H1 (cell line): Measurements from ENCODE around the gene GPR162. TPM values are rescaled to one million over a fixed set of nuclear protein-coding genes. Genes with fewer than 3 reads are reported as not detected.

Experiments
- CREB1 ChIP-seq: IDR thresholded peaks from 2 replicates; pipeline ENCODE4 v1.6.1; 2012; ENCODE audit warnings: inconsistent platforms
- EP300 ChIP-seq, 2 experiments: IDR thresholded peaks; 1 replicate in 1 of 2; 2 replicates in 1 of 2; pipeline ENCODE4 v1.6.1; 2011 to 2012; ENCODE audit warnings: low read depth in 2 of 2, low read length in 2 of 2, mild to moderate bottlenecking in 2 of 2, borderline replicate concordance in 1 of 2, inconsistent platforms in 1 of 2, moderate library complexity in 1 of 2
- KDM1A ChIP-seq: fragments of 200-600, 300-600 bp; sonication (generic); IDR thresholded peaks from 2 replicates; pipeline ENCODE4 v1.7.1; 2016; ENCODE audit warnings: mild to moderate bottlenecking, low read length, borderline replicate concordance
- POLR2A ChIP-seq, 2 experiments: IDR thresholded peaks; 1 replicate in 1 of 2; 2 replicates in 1 of 2; pipeline ENCODE4 v1.6.1; 2011; ENCODE audit warnings: low read depth in 2 of 2, low read length in 2 of 2, mild to moderate bottlenecking in 2 of 2; ENCODE audit errors: control extremely low read depth in 1 of 2
- RNF2 ChIP-seq: fragments of 200-900, 300-1000 bp; sonication (generic); IDR thresholded peaks from 2 replicates; pipeline ENCODE4 v1.7.1; 2016; ENCODE audit warnings: borderline replicate concordance, low read depth, mild to moderate bottlenecking, antibody characterized with exemption, low read length; ENCODE audit not compliant: poor library complexity, severe bottlenecking; ENCODE audit errors: missing control alignments
- polyA plus RNA-seq, 7 experiments: library from polyadenylated mRNA; depleted of rRNA in 3 of 7; stranded (reverse) in 5 of 7; unstranded in 2 of 7; fragments of >200 nt in 5 of 7; fragments of 200-250 nt in 2 of 7; gene quantifications; 1 replicate in 5 of 7; 2 replicates in 1 of 7; 4 replicates in 1 of 7; pipeline versions ENCODE4 v1.2.1 to v1.2.3, GENCODE V29; 2011 to 2013; ENCODE audit warnings: missing spikeins in 2 of 7, mixed read lengths in 2 of 7
- total RNA-seq: library from RNA; stranded (reverse); fragmentation: NEBNext Ultra II Directional; extraction: Animal tissue kit (Norgen Biotek cat#: 25700); gene quantifications from 2 replicates; pipeline ENCODE4 v1.2.1, GENCODE V29; 2021

Gene GPR162
- total and polyA plus RNA-seq, 2 of the 8 experiments (the other 6 are each of a cell fraction or from before 2014, with no cell fraction given) = 7.3 to 8.8 TPM

DNA sequence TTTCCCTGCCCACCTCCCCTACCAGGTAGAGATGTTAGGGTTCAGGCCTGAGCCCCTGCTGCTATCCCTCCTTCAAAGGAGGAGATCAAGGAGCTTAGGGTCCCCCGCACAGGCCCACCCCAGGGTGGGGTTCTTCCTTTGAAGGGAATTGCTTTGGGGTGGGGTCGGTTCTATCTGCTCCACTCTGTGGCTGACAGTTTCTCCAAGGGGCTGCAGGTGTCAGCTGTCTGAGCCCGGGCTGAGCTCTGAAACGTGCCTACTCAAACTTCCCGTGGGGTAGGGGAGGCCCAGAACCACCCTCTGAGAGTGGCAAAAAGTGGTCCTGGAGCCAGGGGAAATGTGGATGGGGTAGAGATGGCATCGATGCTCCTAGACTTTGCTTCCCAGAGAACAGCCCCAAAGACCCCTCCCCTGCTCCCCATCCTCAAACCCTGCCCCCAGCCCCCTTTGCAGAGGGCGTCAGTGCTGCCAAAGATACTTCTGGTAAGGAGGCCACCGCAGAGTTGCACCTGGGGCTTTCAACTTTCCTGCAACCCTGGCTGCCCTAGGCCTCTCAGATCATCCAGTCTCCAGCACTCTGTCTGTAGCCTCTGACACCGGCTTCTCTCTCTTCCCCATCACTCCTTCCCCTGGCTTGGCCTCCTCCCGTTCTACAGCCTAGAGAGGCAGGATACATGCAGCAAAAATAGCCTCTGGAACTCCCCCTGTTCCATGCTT is 38.6 kb upstream of the GPR162 start (continued):
- TF ChIP-seq CREB1 (no peak), RNF2 (no peak), POLR2A (IDR thresholded peaks at IDR 0.05; ENCODE audit: control extremely low read depth in 1 of 2, low read depth in 2 of 2, low read length in 2 of 2) (no peak), EP300 (IDR thresholded peaks at IDR 0.05; ENCODE audit: borderline replicate concordance in 1 of 2, low read depth in 2 of 2, low read length in 2 of 2) (no peak), KDM1A (no peak)
